ENCODE data around the gene SELENOS. TPM values are rescaled to one million over a fixed set of nuclear protein-coding genes. Genes with fewer than 3 reads are reported as not detected.

The SELENOS gene
- polyA plus RNA-seq, 2 of the 4 experiments (the other 2 are of a cell fraction) = 97.9 to 184 TPM

- FAIRE-seq (no peak), ATAC-seq (no peak), DNase-seq (ENCODE audit: low read depth in 1 of 2, low spot score in 1 of 2) (no peak)
- no peak for TF ChIP-seq BHLHE40 (IDR thresholded peaks at IDR 0.05; ENCODE audit: low read depth, low read length)
- no peak for TF ChIP-seq HOXB13 (CRISPR knock-in tag; IDR thresholded peaks at IDR 0.05; ENCODE audit: low read depth)
- TF ChIP-seq JUNB (IDR thresholded peaks at IDR 0.05) = no peak
- no peak for TF ChIP-seq KDM5A (IDR thresholded peaks at IDR 0.05)
- TF ChIP-seq HES2 (IDR thresholded peaks at IDR 0.05) = no peak
- no peak for TF ChIP-seq MAX (IDR thresholded peaks at IDR 0.05)
- TF ChIP-seq SMC3 (IDR thresholded peaks at IDR 0.05) = no peak
- no peak for TF ChIP-seq JUN (IDR thresholded peaks at IDR 0.05)
- no peak for TF ChIP-seq EHMT2 (IDR thresholded peaks at IDR 0.05; ENCODE audit: low read depth)
- TF ChIP-seq CHD4 (IDR thresholded peaks at IDR 0.05; ENCODE audit: borderline replicate concordance) = no peak
- Histone ChIP-seq H3K4me3 (no peak overlapping the region), H3K4me2 (no peak overlapping the region), H3K4me1 (peaks cover 13% of the 10 kb centered on the region), H3K27ac (no peak overlapping the region), H3K9me3 (no peaks in the 10 kb centered on the region)
- WGBS (ENCODE audit: missing lambda C conversion rate) = 89% methylated on average over 5 of the region's 5 CpGs
- CTCF ChIA-PET = interaction anchor here (0.7 to 3.8 kb wide), 3 partner anchors 14 to 260 kb away, joined by 3 to 19 read pairs (median 6); no protein-coding TSS in a partner anchor
- POLR2A ChIA-PET = no interaction called here
These were observed 2.3 kb downstream of the SELENOS start for GRCh38 chr15:101275018-101275417.

DNA sequence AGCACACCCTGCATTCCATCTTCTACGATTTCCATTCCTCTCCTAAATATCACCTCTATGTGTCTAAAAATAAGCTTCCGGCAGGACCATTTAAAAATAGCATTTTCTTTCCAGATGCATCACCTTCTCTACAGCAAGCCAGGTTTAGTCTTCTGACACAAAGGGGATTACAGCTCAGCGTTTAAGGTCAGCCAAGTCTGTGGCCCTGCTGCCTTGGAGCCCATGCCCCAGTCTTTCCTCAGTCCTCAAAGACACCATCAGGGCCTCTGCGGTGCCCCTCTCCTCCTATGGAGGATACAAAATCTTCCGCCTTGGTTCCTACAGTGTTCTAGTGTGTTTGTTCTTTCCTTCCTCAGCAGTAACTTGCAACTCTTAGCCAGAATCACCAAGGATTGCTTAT lies 3.8 kb downstream of the SELENOS start:
- Histone ChIP-seq H3K9me3 (no peaks in the 10 kb centered on the region), H3K4me1 (peaks cover 13% of the 10 kb centered on the region), H3K4me3 (no peak overlapping the region), H3K4me2 (no peak overlapping the region), H3K27ac (no peak overlapping the region)
- 78% methylated on average over 5 of the region's 5 CpGs for WGBS (ENCODE audit: missing lambda C conversion rate)
- ChIA-PET CTCF (interaction anchor here (0.8 to 3.8 kb wide), 7 partner anchors 10 to 343 kb away, joined by 3 to 19 read pairs (median 6); no protein-coding TSS in a partner anchor), POLR2A (no interaction called here)
- no peak for DNase-seq (ENCODE audit: low read depth in 1 of 2, low spot score in 1 of 2)
- ATAC-seq = no peak
- no peak for FAIRE-seq
- TF ChIP-seq KDM1A (IDR thresholded peaks at IDR 0.05; ENCODE audit: low read depth) = no peak
- TF ChIP-seq KDM5A (IDR thresholded peaks at IDR 0.05) = no peak
- no peak for TF ChIP-seq RAD21 (conservative IDR thresholded peaks at IDR 0.05 in 1 of 2, IDR thresholded peaks at IDR 0.05 in 1 of 2)
- TF ChIP-seq, protein P1, sequence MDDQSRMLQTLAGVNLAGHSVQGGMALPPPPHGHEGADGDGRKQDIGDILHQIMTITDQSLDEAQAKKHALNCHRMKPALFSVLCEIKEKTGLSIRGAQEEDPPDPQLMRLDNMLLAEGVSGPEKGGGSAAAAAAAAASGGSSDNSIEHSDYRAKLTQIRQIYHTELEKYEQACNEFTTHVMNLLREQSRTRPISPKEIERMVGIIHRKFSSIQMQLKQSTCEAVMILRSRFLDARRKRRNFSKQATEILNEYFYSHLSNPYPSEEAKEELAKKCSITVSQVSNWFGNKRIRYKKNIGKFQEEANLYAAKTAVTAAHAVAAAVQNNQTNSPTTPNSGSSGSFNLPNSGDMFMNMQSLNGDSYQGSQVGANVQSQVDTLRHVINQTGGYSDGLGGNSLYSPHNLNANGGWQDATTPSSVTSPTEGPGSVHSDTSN (IDR thresholded peaks at IDR 0.05) = no peak
- no peak for TF ChIP-seq ATOH8 (CRISPR knock-in tag; IDR thresholded peaks at IDR 0.05; ENCODE audit: low read depth)
- no peak for TF ChIP-seq TP53 (CRISPR knock-in tag; IDR thresholded peaks at IDR 0.05)
- no peak for TF ChIP-seq SMC3 (IDR thresholded peaks at IDR 0.05)
- no peak for TF ChIP-seq HES2 (IDR thresholded peaks at IDR 0.05)
- TF ChIP-seq FOSB (CRISPR knock-in tag; IDR thresholded peaks at IDR 0.05) = no peak
- TF ChIP-seq HOXB5 (CRISPR knock-in tag; IDR thresholded peaks at IDR 0.05) = no peak
- TF ChIP-seq GATA3 (IDR thresholded peaks at IDR 0.05; ENCODE audit: borderline replicate concordance) = no peak
- TF ChIP-seq RARB (CRISPR knock-in tag; IDR thresholded peaks at IDR 0.05) = no peak
- TF ChIP-seq EHF (CRISPR knock-in tag; IDR thresholded peaks at IDR 0.05) = no peak
- TF ChIP-seq ZC3H11A (IDR thresholded peaks at IDR 0.05) = no peak
- TF ChIP-seq MAFK (IDR thresholded peaks at IDR 0.05; ENCODE audit: partially characterized antibody) = no peak
- no peak for TF ChIP-seq FOSL2 (IDR thresholded peaks at IDR 0.05)
- no peak for TF ChIP-seq FOSL2 (CRISPR knock-in tag; IDR thresholded peaks at IDR 0.05)
- TF ChIP-seq POLR2A (IDR thresholded peaks at IDR 0.05; ENCODE audit: low read length) = no peak
- TF ChIP-seq CHD2 (IDR thresholded peaks at IDR 0.05; ENCODE audit: low read length, partially characterized antibody) = no peak
- TF ChIP-seq MYC (IDR thresholded peaks at IDR 0.05; ENCODE audit: borderline replicate concordance, low read length) = no peak
- no peak for TF ChIP-seq RFX5 (IDR thresholded peaks at IDR 0.05)
